Ecto neural progenitor cell (in vitro differentiated cells): ENCODE results near the gene KLK14.

Experiments used
- DNase-seq: peaks from one replicate; pipeline ENCODE4 v3.0.0-alpha.2; 2018; ENCODE audit warnings: low spot score

The KLK14 gene

DNA sequence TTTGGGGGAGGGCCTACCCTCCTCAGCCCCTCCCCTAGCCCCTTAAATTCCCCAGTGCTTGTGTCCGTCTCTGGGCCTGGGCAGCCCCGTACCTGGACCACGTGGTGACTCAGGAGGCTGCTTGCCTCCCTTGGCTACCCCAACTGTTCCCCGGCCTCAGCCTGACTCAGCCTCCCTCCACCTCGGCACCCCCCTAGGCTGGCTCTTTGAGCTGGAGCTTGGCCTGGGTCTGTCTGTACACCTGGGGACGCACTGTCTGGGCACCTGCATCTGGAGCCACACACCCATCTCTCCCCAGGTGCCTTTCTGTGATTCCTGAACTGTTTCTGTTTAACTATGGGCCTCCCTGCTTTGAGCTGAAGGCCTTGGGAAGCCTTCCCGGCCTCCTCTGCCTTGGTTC is 1.8 kb upstream of the KLK14 start:
- no peak for DNase-seq

DNA sequence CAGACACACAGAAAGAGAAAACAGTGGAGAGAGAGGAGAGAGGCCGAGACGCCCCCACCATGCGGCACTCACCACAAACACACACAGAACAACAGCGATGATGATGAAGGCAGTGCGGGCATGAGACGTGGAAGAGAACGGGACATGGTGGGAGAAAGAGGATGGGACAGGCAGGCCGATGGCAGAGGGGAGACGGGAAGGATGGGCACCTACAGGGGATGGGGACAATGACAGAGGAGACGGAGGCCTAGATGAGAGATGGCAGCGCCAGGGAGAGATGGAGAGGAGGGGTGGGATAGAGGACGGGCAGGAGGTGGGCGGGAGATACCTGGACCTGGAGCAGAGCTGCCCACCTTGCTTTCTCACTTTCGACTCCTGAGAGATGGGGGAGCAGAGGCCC is 1.1 kb upstream of the KLK14 start:
- DNase-seq, result no peak

DNA sequence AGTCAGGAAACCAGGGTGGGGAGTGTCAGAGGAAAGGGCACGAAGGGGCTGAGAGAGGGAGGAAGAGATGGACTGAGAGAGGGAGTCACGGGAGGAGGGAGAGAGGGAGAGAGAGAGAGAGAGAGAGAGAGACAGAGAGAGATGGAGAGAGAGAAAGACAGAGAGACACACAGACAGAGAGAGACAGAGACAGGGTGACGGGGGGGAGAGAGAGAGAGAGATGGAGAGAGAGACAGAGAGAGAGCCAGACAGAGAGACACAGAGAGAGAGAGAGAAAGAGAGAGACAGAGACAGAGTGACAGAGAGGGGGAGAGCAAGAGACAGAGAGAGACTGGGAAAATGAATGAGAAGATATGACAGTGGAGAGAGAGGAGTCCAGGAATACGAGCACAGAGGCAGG is 494 bp upstream of the KLK14 start:
- DNase-seq, result no peak

DNA sequence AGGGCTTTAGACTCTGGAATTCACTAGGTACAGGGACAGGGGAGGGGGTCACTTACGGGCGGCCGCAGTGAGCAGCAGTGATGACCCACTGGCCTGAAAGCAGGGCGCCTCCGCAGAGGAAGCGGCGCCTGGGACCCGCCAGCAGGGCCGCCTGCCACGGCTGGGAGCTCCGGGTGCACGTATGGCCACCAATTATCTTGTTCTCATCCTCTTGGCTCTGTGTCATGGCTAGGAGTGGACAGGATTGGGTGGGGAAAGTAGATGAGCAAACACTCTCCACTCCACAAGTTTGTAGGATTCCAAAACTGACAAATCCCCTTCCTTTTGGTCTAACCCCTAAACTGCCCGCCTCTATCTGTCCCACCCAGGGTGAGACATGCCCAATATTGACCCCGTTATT is 1.2 kb downstream of the KLK14 start:
- no peak for DNase-seq

DNA sequence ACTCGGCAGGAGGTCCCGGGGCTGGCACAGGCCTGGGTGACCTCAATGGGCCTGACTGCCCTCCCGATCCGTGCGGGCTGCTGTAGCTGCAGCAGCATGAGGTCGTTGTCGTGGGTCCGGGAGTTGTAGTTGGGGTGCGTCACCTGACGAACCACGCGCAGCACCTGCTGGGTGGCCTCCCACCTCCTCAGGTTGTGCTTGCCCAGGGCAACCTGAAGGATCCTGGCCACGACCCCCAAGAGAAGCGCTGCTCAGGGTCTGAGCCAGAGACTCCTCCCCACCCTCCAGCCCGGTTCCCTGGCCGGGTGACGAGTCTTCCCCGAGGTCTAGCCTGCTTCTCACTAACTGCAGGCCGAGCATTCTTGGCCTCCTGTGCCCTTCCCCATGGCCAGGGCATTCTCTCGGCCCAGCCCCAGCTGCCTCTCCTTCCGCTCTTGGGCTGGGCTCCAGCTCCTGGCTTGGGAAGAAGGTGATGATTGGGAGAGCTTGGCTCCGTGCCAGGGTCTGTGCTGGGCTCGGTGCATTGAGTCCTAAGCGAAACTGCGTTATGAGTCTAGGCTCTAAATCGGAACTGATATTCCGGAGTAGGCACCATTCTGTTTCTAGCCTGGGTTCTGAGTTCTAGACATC is 3.1 kb downstream of the KLK14 start:
- DNase-seq, result no peak

DNA sequence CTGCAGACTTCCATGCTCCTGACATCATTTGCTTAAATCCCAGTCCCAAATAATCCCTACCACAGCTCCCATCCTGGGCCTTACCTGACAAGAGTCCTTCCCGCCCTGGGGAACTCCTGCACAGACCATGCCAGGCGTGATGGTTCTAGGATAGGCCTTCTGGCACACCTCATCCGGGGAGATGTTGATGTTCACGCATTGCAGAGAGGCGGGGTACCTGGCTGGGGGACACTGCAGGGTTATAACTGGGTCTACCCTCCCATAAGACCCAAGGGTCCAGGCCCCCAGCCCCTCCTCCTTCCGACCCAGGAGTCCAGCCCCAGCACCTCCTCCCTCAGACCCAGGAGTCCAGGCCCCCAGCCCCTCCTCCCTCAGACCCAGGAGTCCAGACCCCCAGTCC is 4.0 kb downstream of the KLK14 start:
- DNase-seq, result no peak

DNA sequence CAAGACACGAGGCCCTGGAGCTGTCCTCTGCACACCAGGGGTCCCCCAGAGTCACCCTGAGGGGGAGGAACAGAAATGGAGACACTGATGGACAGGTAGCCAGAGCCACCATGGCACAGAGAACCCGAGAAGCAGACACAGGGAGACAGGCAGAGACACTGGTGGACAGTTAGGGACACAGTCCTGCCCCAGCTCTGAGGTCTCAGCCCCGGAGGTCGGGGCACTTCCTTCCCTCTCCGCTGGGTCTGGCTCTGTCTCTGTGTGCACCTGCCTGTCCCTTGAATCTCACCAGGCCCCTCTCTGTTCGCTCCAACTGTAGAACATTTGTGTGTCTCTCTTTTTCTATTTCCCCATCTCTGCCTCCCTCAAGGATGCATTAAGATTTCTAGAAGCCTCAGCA is 4.6 kb downstream of the KLK14 start:
- no peak for DNase-seq

DNA sequence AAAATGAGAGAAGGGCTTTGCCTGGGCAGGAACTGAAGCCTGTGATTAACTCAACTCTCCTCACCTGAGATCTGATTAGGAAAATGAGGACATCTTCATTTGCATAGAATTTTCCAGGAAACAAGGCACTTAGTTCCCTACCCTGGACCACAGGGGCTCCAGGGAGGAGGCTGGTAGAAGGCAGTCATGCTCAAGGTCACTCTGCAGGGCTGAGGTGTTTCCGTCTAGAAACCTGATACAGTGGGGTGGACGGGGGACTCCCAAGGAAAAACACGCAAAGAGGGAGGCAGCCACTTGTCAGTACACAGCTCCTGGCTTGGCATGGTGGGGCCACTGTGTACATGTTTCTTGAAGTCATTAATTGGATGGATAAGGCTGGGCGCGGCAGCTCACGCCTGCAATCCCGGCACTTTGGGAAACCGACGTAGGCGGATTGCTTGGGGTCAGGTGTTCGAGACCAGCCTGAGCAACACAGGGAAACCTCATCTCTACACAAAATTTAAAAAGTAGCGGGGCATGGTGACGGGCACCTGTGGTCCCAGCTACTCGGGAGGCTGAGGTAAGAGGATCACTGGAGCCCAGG is 6.0 kb downstream of the KLK14 start:
- no peak for DNase-seq

DNA sequence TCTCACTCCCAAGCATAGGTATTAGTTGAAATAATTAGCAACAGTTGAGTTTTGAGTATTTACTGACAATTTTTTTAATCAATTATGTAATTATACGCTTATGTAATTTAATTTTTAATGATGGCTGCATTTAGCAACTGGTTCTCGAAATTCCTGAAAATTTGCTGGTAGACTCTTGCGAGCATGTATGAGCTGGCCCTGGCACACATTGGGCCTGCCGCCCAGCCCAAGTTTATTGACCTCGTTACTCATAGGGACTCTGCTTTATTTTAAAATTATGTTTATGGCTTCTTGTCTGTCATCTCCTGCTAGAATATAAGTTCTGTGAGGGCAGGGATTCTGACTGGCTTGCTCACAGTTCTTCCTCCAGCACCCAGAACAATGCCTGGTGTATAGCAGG is 6.7 kb downstream of the KLK14 start:
- DNase-seq, result no peak

DNA sequence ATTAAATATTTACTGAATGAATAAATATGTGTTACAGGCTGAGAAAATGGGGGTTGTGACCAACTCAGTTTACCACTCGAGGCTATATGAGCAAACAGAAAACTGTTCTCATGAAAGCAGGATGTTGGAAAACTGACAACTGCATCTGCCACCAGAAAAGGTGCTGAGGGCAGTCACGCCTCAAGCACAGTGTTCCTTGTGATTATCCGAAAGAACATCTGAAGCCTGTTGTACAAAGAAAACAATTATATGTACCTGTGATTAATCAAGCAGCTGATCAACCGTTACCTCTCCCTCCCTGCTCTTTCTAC is 11.6 kb downstream of the KLK14 start:
- DNase-seq, result no peak

DNA sequence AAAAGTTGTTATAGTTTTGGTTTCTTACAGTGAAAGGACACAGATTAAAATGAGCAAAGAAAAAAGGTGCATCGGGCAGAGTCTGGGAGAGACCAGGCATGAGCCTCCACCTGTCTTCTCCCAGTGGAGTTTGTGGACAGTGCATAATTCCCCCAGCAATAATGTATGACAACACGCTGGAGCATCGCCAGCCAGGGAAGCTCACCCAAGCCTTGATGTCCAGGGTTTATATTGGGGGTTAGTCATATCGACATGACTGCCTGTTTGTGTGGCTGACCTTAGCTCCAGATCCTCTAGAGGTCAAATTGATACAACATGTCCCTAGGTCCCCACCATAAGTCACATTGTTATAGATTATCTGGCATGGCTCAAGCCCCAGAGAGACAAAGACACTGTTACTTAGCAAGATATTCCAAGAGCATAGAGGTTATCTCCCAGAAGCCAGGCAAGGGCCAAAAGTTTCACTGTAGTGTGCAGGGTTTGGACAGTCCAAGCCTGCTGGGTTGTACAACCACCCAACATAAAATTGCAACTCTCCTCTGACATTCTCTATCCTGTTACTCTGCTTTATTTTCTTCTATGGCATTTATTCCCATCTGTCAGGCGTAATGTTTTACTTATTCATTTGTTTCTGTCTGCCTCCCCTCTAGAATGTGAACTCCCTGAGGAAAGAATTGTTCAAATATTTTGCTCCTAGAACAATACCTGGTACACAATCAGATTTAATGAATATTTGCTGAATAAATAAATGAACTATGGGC is 12.2 kb downstream of the KLK14 start:
- DNase-seq, result no peak

DNA sequence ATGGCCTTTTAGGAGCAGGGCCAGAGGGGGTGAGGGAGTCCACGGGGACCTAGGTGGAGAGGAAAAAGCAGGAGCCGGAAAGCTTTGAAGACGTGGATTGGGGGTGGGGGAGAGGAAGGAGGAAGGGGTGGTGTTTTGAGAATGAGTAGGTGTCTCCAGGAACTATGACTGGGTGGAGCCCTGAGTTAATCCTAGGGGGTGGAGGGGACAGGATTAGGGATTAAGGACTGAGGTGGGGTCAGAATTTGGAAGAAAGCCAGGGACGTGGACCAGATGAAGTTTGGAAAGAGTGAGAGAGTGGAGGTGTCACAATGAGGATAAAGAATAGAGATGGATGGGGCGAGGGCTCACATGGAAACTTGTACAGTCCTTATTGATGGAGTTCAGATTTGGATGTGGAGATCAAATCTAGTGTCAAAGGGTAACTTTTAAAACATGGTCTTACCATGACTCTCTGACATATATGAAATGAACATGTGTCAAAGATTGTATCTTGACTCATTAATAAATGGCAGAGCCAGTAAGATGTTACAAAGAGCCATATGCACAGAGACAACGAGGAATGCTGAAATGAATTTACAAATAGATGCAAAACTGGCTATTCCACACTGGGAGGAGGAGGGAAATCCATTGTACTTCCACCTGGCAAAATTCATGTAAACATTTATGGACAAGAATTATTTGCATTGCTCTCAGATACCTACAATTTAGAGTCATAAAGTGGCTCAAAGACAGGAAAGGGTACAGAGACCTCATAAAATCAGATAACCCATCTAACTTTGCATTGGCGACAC is 16.1 kb downstream of the KLK14 start:
- DNase-seq, result no peak

DNA sequence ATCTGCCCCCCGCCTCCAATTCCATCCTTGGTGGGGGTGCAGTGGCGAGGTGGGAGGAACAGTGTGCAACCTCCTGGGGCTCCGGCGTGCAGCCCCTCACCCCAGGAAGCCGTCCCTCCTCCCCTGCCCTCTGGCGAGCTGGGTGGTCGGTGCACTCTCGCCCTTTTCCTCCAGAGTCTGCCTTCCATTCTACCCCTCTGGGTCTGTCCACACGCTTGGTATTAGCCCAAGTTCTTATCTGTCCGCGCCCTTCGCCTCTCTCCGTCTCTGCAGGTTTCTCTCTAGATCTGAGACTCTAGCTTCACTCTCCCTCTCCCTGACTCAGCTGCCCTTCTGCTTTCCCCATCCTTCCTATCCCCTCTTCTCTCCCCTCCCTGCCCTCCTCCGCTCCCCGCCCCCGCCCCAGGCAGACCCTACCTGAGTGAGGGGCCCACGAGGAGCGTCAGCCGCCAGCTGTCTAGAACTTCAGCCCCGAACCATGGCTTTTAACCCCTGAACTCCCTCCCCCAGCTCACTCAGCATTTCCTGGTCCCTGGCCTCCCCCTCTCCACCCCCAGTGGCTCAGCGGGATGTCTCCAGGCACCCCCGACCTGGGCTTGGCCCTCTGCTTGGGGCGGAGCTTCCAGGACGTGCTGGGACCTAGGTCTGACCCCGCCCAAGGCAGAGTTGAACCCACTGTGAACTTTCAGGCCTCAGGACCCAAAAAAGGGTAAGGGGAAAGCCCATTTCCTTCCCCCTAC is 17.3 kb downstream of the KLK14 start:
- no peak for DNase-seq

DNA sequence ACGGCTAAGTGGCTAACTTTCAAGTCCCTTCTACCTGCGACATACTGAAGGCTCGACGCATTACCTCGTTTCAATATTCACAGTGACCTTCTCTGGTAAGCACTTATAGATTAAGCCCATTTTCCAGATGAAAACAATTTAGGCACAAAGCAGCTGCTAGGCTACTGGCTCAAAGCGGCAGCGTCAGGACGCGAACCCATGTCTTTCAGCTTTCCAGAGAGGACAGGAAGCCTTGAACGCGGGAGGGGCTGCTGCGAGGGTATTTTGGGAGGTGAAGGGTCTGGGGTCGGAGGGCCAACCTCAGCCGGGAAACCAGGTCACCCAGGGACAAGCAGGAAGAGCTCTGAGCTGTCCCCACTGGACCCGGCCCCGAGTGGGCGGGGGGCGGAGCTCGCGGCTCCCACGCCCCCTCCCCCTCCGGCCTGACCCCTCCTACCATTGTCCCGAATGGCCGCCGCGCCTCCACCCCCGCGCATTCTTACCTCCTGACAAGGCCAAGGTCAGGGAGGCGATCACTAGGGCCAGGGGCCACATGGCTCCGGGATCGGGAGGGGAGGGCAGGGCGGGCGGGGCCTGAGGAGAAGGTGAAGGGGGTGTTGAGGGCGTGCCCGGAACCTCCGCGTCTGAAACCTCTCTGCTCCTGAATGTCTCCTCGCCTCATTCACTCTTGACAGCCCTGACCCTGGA is 18.0 kb downstream of the KLK14 start, which contains the start of gene KLK13:
KLK13 (minus strand) TSS at position 559 of the 687 bp plus-strand sequence; CDS start at position 534, 25 bp downstream.
- no peak for DNase-seq

DNA sequence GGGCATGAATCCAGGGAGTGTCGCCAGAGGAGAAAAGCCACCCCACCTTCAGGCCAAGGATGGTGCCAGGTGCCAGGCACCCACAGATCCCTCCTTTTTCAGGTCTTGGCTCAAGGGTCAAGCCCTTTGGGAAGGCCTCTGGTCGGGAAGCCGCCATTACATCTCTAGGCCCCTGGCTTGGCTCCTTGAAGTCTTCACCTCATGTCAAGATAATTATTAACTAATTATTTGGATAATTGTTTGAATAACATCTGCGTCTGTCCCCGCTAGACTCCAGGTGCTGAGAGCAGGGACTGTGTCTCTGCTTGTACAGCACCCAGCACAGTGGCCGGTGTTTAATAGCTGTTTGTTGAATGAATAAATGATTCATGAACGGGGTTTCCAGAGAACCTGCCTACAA is 19.0 kb downstream of the KLK14 start:
- DNase-seq, result no peak

DNA sequence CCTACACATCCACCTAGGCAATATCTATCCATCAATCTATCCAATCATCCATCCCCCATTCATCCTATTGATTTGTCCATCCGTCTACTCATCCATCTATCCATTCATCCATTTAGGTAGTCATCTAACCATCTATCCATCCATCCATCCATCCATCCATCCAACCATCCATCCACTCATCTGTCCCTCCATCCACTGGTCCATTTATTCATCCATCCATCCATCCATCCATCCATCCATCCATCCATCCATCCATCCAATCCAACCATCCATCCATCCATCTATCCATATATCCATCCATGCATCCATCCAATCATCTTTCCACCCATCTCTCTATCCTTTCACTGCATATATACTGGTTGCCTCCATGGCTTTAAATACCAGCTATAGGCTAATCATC is 21.7 kb downstream of the KLK14 start:
- no peak for DNase-seq

DNA sequence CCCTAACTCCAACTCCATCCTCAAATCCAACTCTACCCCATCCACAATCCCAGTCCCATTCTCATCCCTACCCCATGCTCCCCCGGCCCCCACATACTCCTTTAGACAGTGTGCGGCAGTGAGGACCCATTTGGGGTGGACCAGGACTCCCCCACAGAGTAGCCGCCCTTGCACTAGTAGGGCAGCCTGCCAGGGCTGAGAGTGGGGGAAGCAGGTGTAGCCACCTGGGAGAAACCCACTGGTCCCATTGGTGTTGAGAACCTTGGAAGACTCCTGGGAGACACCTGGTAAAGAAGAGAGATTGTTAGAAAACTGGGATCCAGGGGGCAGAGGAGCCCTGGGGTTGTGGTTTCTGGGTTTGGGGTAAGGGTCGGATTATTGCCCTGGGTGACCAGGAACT is 22.4 kb downstream of the KLK14 start:
- DNase-seq, result no peak

DNA sequence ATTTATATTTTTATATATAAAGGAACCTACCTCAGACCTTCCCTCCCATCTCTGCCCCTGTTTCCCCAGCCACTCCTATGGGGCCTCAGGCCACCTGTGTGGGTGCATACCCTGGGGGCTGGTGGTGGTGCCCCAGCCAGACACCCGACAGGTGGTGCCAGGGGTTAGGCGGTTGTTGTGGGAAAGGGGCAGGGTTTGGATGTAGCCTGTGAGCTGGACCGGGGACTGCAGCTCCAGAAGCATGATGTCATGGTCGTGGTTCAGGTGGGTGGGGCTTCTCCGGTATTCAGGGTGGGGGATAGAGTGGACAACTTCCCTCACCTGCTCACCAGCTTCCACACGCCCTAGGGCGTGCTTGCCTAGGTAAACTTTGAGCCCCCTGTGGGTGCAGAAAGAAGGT is 23.0 kb downstream of the KLK14 start:
- no peak for DNase-seq

DNA sequence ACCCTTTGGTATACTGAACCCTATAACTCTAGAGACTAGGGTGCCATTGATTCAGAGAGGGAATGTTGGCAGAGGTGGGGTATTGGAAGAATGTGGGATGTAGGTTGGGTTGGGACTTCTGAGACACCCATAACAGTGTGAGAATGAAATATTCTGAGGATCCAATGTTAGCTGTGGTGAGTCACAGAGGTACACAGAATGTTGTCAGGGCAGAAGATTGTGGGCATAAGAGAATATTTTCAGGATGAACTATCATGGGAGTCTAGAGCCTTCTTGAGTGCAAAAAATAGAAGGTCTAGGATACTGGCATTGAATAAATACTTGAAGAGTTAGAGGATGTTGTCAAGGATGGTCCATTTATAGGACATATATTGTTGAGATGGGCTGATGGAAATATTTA is 26.8 kb downstream of the KLK14 start:
- DNase-seq, result no peak

DNA sequence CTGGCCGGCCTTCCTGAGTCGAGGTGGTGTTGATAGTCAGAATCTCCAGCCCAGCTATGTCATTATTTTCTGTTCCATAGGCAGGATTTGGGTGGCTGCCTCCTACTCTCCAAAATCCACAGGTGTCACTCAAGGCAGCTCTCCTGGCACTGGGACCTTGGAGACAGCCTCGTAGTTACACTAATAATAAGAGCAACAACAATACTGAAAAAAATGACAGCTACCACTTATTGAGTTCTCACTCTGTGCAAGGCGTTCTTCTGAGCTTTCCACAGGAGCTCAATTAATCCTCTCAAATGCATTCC is 35.7 kb downstream of the KLK14 start:
- no peak for DNase-seq

DNA sequence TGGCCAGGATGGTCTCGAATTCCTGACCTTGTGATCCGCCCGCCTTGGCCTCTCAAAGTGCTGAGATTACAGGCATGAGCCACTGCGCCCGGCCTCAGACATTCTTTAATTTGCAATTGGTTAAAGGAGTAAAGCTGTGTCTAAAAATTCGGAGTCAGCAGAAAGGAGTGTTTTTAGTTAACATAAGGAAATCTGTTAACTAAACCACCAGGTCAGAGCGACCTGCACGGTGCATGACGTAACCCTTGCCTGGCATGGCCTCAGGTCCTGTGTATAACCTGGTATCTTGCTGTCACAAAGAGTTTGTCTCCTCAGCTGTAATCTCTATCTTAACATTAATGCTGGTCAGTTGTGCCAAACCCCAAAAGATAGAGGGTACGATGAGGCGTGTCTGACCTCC is 38.4 kb downstream of the KLK14 start:
- no peak for DNase-seq

DNA sequence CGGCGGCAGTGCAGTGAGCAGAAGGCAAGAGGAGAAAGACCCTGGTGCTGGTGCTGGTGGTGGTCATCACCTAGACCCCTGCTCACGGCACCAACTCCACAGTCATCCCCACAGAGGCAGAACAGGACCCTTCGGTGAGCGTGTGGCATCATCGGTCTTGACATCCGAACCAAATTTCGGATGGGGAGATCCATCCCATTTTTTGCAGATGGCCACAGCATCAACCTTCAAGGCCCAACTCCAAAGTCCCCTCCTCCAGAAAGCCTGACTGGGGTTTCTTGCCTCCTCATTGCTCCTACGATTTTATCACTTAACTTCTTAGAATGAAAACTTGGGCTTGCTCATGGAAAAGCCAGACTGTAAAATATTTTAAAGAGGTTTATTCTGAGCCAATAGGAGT is 39.2 kb downstream of the KLK14 start:
- no peak for DNase-seq
